IMR-90 (cell line): Measurements from ENCODE around the gene BRD1. TPM values are rescaled to one million over a fixed set of nuclear protein-coding genes. Genes with fewer than 3 reads are reported as not detected.

Experiments
- ATAC-seq: fragments of 200-7000 bp; cut with Tn5 transposase; 2 replicates; pipeline ENCODE4 v1.9.1; 2020; ENCODE audit warnings: low read depth, mild to moderate bottlenecking, moderate library complexity
- BruUV-seq: library from RNA; stranded (reverse); fragments of 400-500 nt; replicated peaks from 2 replicates; lab custom pipeline; 2021; lab: Mats Ljungman, UMichigan
- CTCF ChIA-PET: fragments of 300-600 bp; formaldehyde crosslinking; extraction: SDS; loops from one replicate; lab custom pipeline; 2021; ENCODE audit warnings: antibody characterized with exemption; lab: Yijun Ruan, JAX
- POLR2A ChIA-PET: fragments of 300-600 bp; sonication (Branson Sonifier 250); formaldehyde crosslinking; loops from one replicate; lab custom pipeline; 2022; ENCODE audit warnings: antibody characterized with exemption; ENCODE audit not compliant: unreplicated experiment; lab: Charles Lee
- DNase-seq: peaks from one replicate; pipeline ENCODE4 v3.0.0; 2013
- H2AFZ ChIP-seq: replicated peaks from 2 replicates; pipeline ENCODE3; 2013; ENCODE audit warnings: low read length, mild to moderate bottlenecking; ENCODE audit not compliant: poor library complexity
- H2AK5ac ChIP-seq: 2 replicates; pipeline ENCODE4 v1.6.1; 2013; ENCODE audit warnings: low read depth, low read length, inconsistent platforms
- H2AK9ac ChIP-seq: replicated peaks from 2 replicates; pipeline ENCODE3; 2013; ENCODE audit warnings: mild to moderate bottlenecking, low read depth, low read length, moderate library complexity; ENCODE audit not compliant: poor library complexity
- H2BK120ac ChIP-seq: 2 replicates; pipeline ENCODE4 v1.6.1; 2013; ENCODE audit warnings: low read depth, low read length, inconsistent platforms
- H2BK15ac ChIP-seq: 3 replicates; pipeline ENCODE4 v1.6.1; 2013; ENCODE audit warnings: low read depth, low read length, inconsistent platforms
- H2BK20ac ChIP-seq: 2 replicates; pipeline ENCODE4 v1.6.1; 2013; ENCODE audit warnings: low read depth, mild to moderate bottlenecking, inconsistent platforms, low read length, moderate library complexity
- H2BK5ac ChIP-seq: 2 replicates; pipeline ENCODE4 v1.6.1; 2013; ENCODE audit warnings: mild to moderate bottlenecking, low read depth, low read length, inconsistent platforms; ENCODE audit not compliant: poor library complexity, severe bottlenecking
- H3K14ac ChIP-seq: replicated peaks from 2 replicates; pipeline ENCODE4 v1.6.1; 2013; ENCODE audit warnings: low read depth, low read length, inconsistent platforms
- H3K18ac ChIP-seq: 2 replicates; pipeline ENCODE4 v1.6.1; 2013; ENCODE audit warnings: low read depth, low read length, control low read depth
- H3K23ac ChIP-seq: 2 replicates; pipeline ENCODE4 v1.6.1; 2013; ENCODE audit warnings: low read depth, low read length, inconsistent platforms
- H3K27ac ChIP-seq: 2 replicates; pipeline ENCODE4 v1.5.1; 2013; ENCODE audit warnings: mild to moderate bottlenecking, control low read depth, low read length; ENCODE audit not compliant: insufficient read depth
- H3K27me3 ChIP-seq: 2 replicates; pipeline ENCODE4 v1.6.1; 2013; ENCODE audit warnings: low read length; ENCODE audit not compliant: control insufficient read depth, insufficient read depth
- H3K36me3 ChIP-seq: 2 replicates; pipeline ENCODE4 v1.6.1; 2013; ENCODE audit warnings: low read length, mixed read lengths; ENCODE audit not compliant: control insufficient read depth, insufficient read depth
- H3K4ac ChIP-seq: 2 replicates; pipeline ENCODE4 v1.6.1; 2013; ENCODE audit warnings: low read depth, low read length, inconsistent platforms
- H3K4me1 ChIP-seq: 2 replicates; pipeline ENCODE4 v1.6.1; 2013; ENCODE audit warnings: low read length, mixed read lengths; ENCODE audit not compliant: control insufficient read depth, insufficient read depth
- H3K4me2 ChIP-seq: 2 replicates; pipeline ENCODE4 v1.6.1; 2013; ENCODE audit warnings: low read depth, mild to moderate bottlenecking, control low read depth, low read length, moderate library complexity
- H3K4me3 ChIP-seq: 2 replicates; pipeline ENCODE4 v1.5.1; 2013; ENCODE audit warnings: low read depth, mild to moderate bottlenecking, control low read depth, low read length, moderate library complexity; ENCODE audit not compliant: insufficient read depth
- H3K56ac ChIP-seq: 2 replicates; pipeline ENCODE4 v1.6.1; 2013; ENCODE audit warnings: low read length, inconsistent platforms; ENCODE audit not compliant: insufficient read depth; ENCODE audit errors: extremely low read depth
- H3K79me1 ChIP-seq, 2 experiments: 2 replicates each; pipeline ENCODE4 v1.6.1; 2013; ENCODE audit warnings: low read length in 2 of 2, inconsistent platforms in 1 of 2, low read depth in 1 of 2
- H3K9ac ChIP-seq: 2 replicates; pipeline ENCODE4 v1.6.1; 2013; ENCODE audit warnings: low read depth, low read length, control low read depth
- H3K9me1 ChIP-seq: 2 replicates; pipeline ENCODE4 v1.6.1; 2013; ENCODE audit warnings: low read length, inconsistent platforms; ENCODE audit not compliant: insufficient read depth
- H3K9me3 ChIP-seq: 2 replicates; pipeline ENCODE4 v1.6.1; 2013; ENCODE audit warnings: low read length; ENCODE audit not compliant: control insufficient read depth, insufficient read depth
- H4K20me1 ChIP-seq: 2 replicates; pipeline ENCODE4 v1.6.1; 2013; ENCODE audit warnings: low read length, inconsistent platforms; ENCODE audit not compliant: insufficient read depth
- H4K5ac ChIP-seq: 2 replicates; pipeline ENCODE4 v1.6.1; 2013; ENCODE audit warnings: mild to moderate bottlenecking, low read depth, low read length, control low read depth
- H4K8ac ChIP-seq, 2 experiments: 2 replicates each; pipeline ENCODE4 v1.6.1; 2013; ENCODE audit warnings: low read depth in 2 of 2, low read length in 2 of 2, control low read depth in 1 of 2, inconsistent platforms in 1 of 2
- H4K91ac ChIP-seq: 2 replicates; pipeline ENCODE4 v1.6.1; 2013; ENCODE audit warnings: low read depth, low read length, inconsistent platforms; ENCODE audit not compliant: insufficient read depth
- BHLHE40 ChIP-seq: fragments of 150-350 bp; IDR thresholded peaks from 2 replicates; pipeline ENCODE4 v1.6.1; 2016; ENCODE audit warnings: mild to moderate bottlenecking, low read depth, low read length
- CEBPB ChIP-seq: IDR thresholded peaks from 2 replicates; pipeline ENCODE4 v1.6.1; 2012; ENCODE audit warnings: low read depth, low read length, improper control_type of control experiment
- CHD1 ChIP-seq: IDR thresholded peaks from 2 replicates; pipeline ENCODE4 v1.6.1; 2012; ENCODE audit warnings: low read depth, low read length, improper control_type of control experiment
- CTCF ChIP-seq: conservative IDR thresholded peaks from 2 replicates; pipeline ENCODE4 v1.5.1; 2012; ENCODE audit warnings: mild to moderate bottlenecking, low read depth, low read length, improper control_type of control experiment
- FOS ChIP-seq: fragments of 150-350 bp; IDR thresholded peaks from 2 replicates; pipeline ENCODE4 v1.6.1; 2016; ENCODE audit warnings: low read depth, low read length
- MAFK ChIP-seq: IDR thresholded peaks from 2 replicates; pipeline ENCODE4 v1.6.1; 2012; ENCODE audit warnings: low read depth, low read length, improper control_type of control experiment
- MAZ ChIP-seq: IDR thresholded peaks from 2 replicates; pipeline ENCODE4 v1.6.1; 2012; ENCODE audit warnings: low read depth, mild to moderate bottlenecking, low read length, improper control_type of control experiment, moderate library complexity, borderline replicate concordance
- MXI1 ChIP-seq: IDR thresholded peaks from 2 replicates; pipeline ENCODE4 v1.6.1; 2012; ENCODE audit warnings: low read depth, mild to moderate bottlenecking, low read length, moderate library complexity, borderline replicate concordance
- NFE2L2 ChIP-seq: fragments of 150-350 bp; IDR thresholded peaks from 2 replicates; pipeline ENCODE4 v1.6.1; 2016; ENCODE audit warnings: low read depth, mild to moderate bottlenecking, low read length
- POLR2A ChIP-seq: IDR thresholded peaks from 2 replicates; pipeline ENCODE4 v1.6.1; 2012; ENCODE audit warnings: mild to moderate bottlenecking, low read depth, low read length
- RAD21 ChIP-seq: IDR thresholded peaks from 2 replicates; pipeline ENCODE4 v1.6.1; 2012; ENCODE audit warnings: low read length, improper control_type of control experiment
- RCOR1 ChIP-seq: IDR thresholded peaks from 2 replicates; pipeline ENCODE4 v1.6.1; 2012; ENCODE audit warnings: mild to moderate bottlenecking, low read length, improper control_type of control experiment; ENCODE audit not compliant: insufficient replicate concordance
- RFX5 ChIP-seq: IDR thresholded peaks from 2 replicates; pipeline ENCODE4 v1.8.0; 2012; ENCODE audit warnings: low read depth, mild to moderate bottlenecking, low read length, moderate library complexity
- SMC3 ChIP-seq: fragments of 150-350 bp; IDR thresholded peaks from 2 replicates; pipeline ENCODE4 v1.6.1; 2016; ENCODE audit warnings: low read depth, mild to moderate bottlenecking, antibody characterized with exemption, low read length, moderate library complexity
- WGBS, 2 experiments: methylation state at CpG; one replicate each; pipeline versions ENCODE4 v1.1.5 to v1.1.7; 2013; ENCODE audit warnings: missing lambda C conversion rate in 2 of 2; ENCODE audit not compliant: insufficient read length in 1 of 2; ENCODE audit errors: extremely low coverage in 2 of 2; 5-methylcytosine and 5-hydroxymethylcytosine counted together
- dilution Hi-C: fragments of 300-500 bp; cut with HindIII; formaldehyde crosslinking; loops from one replicate; pipeline ENCODE4 v1.14.3; 2018; ENCODE audit warnings: low sequenced_read_pairs; ENCODE audit not compliant: unreplicated experiment
- in situ Hi-C: fragments of 300-500 bp; cut with MboI; formaldehyde crosslinking; loops from 3 replicates; pipeline ENCODE4 v1.14.3; 2019; ENCODE audit warnings: low sequenced_read_pairs, inconsistent platforms, mixed read lengths
- intact Hi-C: fragments of 100-400 bp; cut with micrococcal nuclease; formaldehyde crosslinking; loops from 2 replicates; pipeline ENCODE4 v1.10.0; 2022
- polyA plus RNA-seq, 3 experiments: library from polyadenylated mRNA; depleted of rRNA; stranded (reverse); fragments of >200 nt; gene quantifications; 2 replicates each; pipeline ENCODE4 v1.2.3, GENCODE V29; 2012; ENCODE audit warnings: low replicate concordance in 1 of 3
- total RNA-seq: library from RNA; depleted of rRNA; stranded (reverse); fragments of >200 nt; gene quantifications from 2 replicates; pipeline ENCODE4 v1.2.3, GENCODE V29; 2012
- TF ChIP-seq, protein P1 (sequence below): fragments of 150-350 bp; IDR thresholded peaks from 2 replicates; pipeline ENCODE4 v1.6.1; 2017; ENCODE audit warnings: mild to moderate bottlenecking, antibody characterized with exemption, low read length, low read depth
- TF ChIP-seq, protein P2 (sequence below): fragments of 150-350 bp; IDR thresholded peaks from 2 replicates; pipeline ENCODE4 v1.6.1; 2016; ENCODE audit warnings: low read depth, mild to moderate bottlenecking, low read length, moderate library complexity, borderline replicate concordance

BRD1 gene
- total and polyA plus RNA-seq, 2 of the 4 experiments (the other 2 are of a cell fraction), result 10.0 to 10.6 TPM

GRCh38 chr22:49787861-49788260 lies 39.8 kb downstream of the BRD1 start:
- H3K27ac ChIP-seq, result no peak overlapping the region
- H3K4ac ChIP-seq, result no peak overlapping the region
- no peak overlapping the region for H3K9ac ChIP-seq
- dilution Hi-C loops (no loop called here), intact Hi-C loops (no loop called here), in situ Hi-C loops (no loop called here)
- H2BK120ac ChIP-seq, result no peak overlapping the region
- no TSS peak for BruUV-seq
- peaks cover 4% of the 10 kb centered on the region; the same call in 1 of the 2 replicates for H3K9me1 ChIP-seq
- no peak overlapping the region for H4K5ac ChIP-seq
- H4K91ac ChIP-seq, result no peak overlapping the region
- peaks cover 67% of the 10 kb centered on the region for H3K36me3 ChIP-seq
- TF ChIP-seq MAZ (no peak), RFX5 (no peak), CTCF (no peak), MAFK (no peak), RAD21 (no peak), FOS (no peak), BHLHE40 (no peak), CEBPB (no peak), POLR2A (no peak), CHD1 (no peak), NFE2L2 (no peak), RCOR1 (no peak), SMC3 (no peak), MXI1 (no peak)
- TF ChIP-seq, protein P1, sequence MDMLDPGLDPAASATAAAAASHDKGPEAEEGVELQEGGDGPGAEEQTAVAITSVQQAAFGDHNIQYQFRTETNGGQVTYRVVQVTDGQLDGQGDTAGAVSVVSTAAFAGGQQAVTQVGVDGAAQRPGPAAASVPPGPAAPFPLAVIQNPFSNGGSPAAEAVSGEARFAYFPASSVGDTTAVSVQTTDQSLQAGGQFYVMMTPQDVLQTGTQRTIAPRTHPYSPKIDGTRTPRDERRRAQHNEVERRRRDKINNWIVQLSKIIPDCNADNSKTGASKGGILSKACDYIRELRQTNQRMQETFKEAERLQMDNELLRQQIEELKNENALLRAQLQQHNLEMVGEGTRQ, result no peak
- TF ChIP-seq, protein P2, sequence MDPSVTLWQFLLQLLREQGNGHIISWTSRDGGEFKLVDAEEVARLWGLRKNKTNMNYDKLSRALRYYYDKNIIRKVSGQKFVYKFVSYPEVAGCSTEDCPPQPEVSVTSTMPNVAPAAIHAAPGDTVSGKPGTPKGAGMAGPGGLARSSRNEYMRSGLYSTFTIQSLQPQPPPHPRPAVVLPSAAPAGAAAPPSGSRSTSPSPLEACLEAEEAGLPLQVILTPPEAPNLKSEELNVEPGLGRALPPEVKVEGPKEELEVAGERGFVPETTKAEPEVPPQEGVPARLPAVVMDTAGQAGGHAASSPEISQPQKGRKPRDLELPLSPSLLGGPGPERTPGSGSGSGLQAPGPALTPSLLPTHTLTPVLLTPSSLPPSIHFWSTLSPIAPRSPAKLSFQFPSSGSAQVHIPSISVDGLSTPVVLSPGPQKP, result no peak
- H2AK9ac ChIP-seq, result no peak overlapping the region
- H3K4me3 ChIP-seq, result no peak overlapping the region
- CTCF ChIA-PET, result no interaction called here
- H3K27me3 ChIP-seq, result no peaks in the 10 kb centered on the region
- no peak overlapping the region for H3K14ac ChIP-seq
- no peak overlapping the region for H2AFZ ChIP-seq
- WGBS, 2 experiments, result 93% methylated on average over 4 of the region's 10 CpGs; no CpG with 5 or more reads in 1 of the 2 experiments
- ATAC-seq (no peak), DNase-seq (no peak)
- H2BK5ac ChIP-seq, result no peak overlapping the region
- H2AK5ac ChIP-seq, result no peak overlapping the region
- H3K9me3 ChIP-seq, result no peaks in the 10 kb centered on the region
- H3K18ac ChIP-seq, result no peak overlapping the region
- H3K4me2 ChIP-seq, result no peak overlapping the region
- peaks cover 88% of the 10 kb centered on the region for H4K20me1 ChIP-seq
- H4K8ac ChIP-seq, result no peak overlapping the region
- peaks cover 14% of the 10 kb centered on the region for H3K4me1 ChIP-seq
- H2BK15ac ChIP-seq, result no peak overlapping the region
- H3K56ac ChIP-seq, result no peak overlapping the region
- POLR2A ChIA-PET, result no interaction called here
- H2BK20ac ChIP-seq, result no peak overlapping the region
- H3K79me1 ChIP-seq, result peaks cover 23 to 81% of the 10 kb centered on the region in 2 experiments
- no peak overlapping the region for H3K23ac ChIP-seq
